Astrocyte of the spinal cord (primary cell): ENCODE measurements around the gene DISC1.

Experiments used
- DNase-seq: peaks from one replicate; pipeline ENCODE4 v3.0.0; 2011; ENCODE audit warnings: low read depth, low spot score
- H3K4me3 ChIP-seq: 2 replicates; pipeline ENCODE4 v1.5.1; 2011; ENCODE audit warnings: low read depth, mild to moderate bottlenecking, low read length, moderate library complexity
- CTCF ChIP-seq: IDR thresholded peaks from 2 replicates; pipeline ENCODE4 v1.5.1; 2012; ENCODE audit warnings: low read depth, mild to moderate bottlenecking, low read length, inconsistent platforms
- in situ Hi-C: cut with HindIII; loops from 2 replicates; pipeline ENCODE4 v1.10.0; 2017; ENCODE audit warnings: low sequenced_read_pairs

DISC1 gene

GRCh38 chr1:231660198-231660597, 33.6 kb downstream of the DISC1 start:
- DNase-seq: no peak
- no peak for TF ChIP-seq CTCF
- in situ Hi-C loops: no loop called here
- H3K4me3 ChIP-seq: no peak overlapping the region

GRCh38 chr1:231663211-231663792, 36.7 kb downstream of the DISC1 start:
- in situ Hi-C loops: no loop called here
- TF ChIP-seq CTCF: no peak
- H3K4me3 ChIP-seq: no peak overlapping the region
- peak; percentile 31 for DNase-seq

- no peak for TF ChIP-seq CTCF
- no peak for DNase-seq
- in situ Hi-C loops: no loop called here
- H3K4me3 ChIP-seq: no peak overlapping the region
These were observed 38.5 kb downstream of the DISC1 start for GRCh38 chr1:231665101-231665500.

- no peak overlapping the region for H3K4me3 ChIP-seq
- no peak for DNase-seq
- in situ Hi-C loops: no loop called here
- TF ChIP-seq CTCF: no peak
These were observed 39.1 kb downstream of the DISC1 start for GRCh38 chr1:231665726-231666125.

GRCh38 chr1:231666220-231666936, 39.8 kb downstream of the DISC1 start:
- no peak for DNase-seq
- in situ Hi-C loops: no loop called here
- H3K4me3 ChIP-seq: no peak overlapping the region
- no peak for TF ChIP-seq CTCF

- no peak for TF ChIP-seq CTCF
- H3K4me3 ChIP-seq: no peak overlapping the region
- in situ Hi-C loops: no loop called here
- no peak for DNase-seq
These were observed 40.5 kb downstream of the DISC1 start for GRCh38 chr1:231666937-231667608.
